OCI-M1 (cell line): Measurements from ENCODE around the gene ITGB2.

ENCODE experiments used
- DNase-seq: peaks from one replicate; lab custom pipeline; 2025; lab: John Stamatoyannopoulos, UW

The ITGB2 gene

DNA sequence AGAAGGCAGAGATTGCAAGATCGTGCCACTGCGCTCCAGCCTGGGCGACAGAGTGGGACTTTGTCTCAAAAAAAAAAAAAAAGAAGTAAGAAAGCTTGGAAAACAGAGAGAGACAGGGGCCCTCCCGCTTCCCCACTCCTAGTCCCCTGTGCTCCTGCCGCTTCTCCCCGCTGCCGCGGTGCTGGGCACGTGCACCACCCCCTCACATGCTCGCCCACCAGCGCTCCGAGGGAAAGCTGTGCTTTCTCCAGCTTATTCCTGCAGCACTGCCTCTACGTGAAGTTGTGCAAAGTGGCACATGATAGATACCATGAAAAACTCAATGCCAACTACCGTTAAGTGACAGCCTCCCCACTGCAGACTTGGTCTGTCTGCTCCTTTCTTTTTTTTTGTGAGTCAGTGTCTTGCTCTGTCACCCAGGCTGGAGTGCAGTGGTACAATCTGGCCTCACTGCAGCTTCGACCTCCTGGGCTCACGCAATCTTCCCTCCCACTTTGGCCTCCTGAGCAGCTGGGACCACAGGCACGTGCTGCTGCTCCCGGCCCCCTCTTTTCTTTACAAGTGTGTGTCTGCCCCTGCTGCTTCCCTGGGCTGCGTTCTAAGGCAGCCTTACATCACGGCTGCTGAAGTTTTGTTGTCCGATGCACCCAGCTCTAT lies 34.6 kb upstream of the ITGB2 start:
- no peak for DNase-seq

DNA sequence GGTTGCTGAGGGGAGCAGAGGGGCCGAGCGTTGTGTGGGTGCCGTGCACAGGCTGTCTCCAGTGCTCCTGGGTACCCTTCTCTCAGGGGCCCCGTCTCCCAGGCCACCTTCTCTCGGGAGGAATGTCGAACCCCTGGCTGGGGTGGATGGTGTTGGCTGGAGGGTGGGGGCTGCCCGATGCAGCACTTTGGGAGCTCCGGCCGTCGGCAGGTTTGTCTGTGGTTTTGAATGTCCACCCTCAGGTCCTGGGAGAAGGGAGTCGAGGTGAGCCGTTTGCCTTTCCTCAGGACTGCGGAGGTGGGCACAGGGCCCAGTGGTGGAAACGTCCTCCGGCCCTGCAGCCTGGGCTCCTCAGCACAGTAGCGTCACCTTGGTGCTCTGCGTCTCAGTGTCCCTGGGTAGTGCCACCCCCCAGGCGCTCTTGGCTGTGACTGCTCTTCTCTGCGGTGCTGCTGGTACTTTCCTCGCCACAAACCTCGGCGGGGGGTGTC lies 33.6 kb upstream of the ITGB2 start:
- DNase-seq, result no peak

DNA sequence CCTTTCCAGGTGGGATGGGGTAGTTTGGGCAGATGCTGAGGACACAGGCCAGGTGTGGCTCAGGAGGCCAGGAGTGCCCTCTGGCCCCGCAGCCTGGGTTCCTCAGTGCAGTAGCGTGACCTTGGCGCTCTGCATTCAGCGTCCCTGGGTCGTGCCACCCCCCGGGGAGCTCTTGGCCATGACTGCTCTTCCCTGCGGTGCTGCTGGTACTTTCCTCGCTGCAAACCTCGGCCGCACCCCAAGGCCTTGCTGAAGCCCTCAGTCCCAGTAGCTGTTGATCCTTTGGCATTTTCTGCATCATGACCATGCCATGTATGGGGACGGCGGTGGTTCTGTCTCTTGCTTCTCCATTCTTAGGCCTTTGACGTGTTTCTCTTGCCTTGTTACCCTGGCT lies 32.9 kb upstream of the ITGB2 start:
- DNase-seq, result no peak

DNA sequence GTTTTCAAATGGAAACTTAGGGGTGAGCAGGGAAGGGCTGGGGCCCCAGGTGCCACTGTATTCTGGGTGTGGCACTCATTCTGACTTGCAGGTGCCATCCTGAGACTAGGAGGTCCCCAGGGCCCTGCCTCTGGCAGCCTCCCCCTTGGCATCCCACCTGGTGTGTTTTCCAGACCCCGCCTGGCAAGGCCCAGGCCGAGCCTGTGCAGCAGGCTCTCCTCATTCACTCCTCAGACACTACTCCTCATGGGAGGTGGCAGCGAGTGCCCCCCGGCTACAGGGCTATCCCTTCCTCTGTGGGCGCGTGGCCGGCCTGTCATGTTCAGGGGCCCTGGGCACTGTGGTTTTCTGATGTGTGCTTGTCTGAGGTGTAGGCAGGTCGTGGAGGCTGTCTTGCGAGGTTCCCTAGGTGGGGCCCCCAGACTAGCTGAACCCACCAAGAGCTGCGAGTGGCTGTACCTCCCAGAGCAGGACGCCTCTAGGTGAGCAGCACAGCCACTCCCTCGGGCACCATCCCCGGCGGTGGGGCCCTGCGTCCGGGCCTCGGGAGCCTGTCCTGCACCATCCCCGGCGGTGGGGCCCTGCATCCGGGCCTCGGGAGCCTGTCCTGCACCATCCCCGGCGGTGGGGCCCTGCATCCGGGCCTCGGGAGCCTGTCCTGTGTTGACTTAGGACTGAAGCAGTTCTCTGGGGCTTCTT lies 32.4 kb upstream of the ITGB2 start:
- no peak for DNase-seq

DNA sequence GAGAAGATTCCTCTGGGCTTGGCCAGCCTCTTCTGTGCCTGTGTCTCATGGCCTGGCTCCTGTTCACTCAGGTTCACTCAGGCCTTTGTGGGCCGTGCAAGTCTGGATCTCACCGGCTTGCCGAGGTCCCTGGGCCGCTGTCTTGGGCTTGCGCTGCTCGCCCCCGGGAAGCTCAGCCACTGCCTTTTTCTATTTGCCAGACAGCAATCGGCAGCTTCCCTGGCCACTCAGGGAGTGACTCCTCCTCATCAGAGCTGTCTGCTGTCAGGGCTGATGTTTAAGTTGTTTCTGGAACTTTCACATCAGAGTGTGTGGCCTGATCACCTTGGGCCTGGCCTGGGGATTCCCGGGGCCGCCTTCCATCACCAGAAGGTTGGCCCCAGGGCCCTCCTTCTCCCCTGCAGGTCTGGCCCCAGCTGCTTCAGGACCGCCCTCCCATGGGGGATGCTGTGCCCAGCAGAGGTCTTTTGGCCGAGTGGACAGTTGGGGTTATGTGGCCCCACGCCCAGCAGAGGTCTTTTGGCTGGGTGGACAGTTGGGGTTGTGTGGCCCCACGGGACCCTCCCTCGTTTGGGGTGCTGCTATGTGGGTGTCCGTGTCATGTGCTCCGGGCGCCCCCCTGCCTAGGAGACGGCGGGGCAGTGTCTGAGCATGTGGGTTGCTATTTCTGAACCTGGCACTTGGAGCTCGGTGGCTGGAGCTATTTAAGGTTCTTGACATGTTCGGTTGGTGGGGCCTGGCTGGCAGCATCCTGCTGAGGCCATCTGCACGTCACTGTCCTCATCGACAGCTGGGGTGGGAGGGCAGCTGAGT lies 31.6 kb upstream of the ITGB2 start:
- DNase-seq, result no peak

DNA sequence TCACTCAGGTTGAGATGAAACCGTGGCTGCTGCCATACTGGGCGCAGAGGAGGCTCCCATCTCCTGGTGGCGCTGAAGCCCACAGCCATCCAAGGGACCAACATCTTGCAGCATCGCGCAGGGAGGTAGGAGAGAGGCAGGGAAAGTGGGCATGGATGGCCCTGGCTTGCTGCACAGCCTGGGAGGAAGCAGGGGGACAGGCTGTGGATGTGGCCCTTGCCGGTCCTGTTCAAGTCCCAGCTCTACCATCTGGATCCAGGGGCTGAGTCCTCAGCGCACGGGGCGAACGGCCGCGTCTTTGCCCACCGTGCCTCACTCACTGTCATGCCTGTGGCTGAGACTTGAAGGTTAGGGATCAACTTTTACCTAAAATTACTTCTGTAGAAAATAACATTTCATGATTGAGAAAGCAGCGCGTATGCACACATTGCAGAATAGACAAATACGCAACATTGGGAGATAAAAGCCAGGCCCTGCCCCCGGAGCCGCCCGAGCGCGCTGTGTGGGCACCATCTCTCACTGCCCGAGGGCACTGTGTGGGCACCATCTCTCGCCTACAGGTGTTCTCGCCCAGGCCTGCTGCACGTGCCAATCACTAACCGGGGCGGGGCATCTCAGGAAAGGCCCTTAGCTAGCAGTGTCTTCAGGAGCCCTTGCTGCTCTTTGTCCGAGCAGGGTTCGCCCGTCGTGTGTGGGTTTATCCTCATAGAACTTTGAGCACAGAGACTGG lies 30.7 kb upstream of the ITGB2 start:
- DNase-seq, result no peak

DNA sequence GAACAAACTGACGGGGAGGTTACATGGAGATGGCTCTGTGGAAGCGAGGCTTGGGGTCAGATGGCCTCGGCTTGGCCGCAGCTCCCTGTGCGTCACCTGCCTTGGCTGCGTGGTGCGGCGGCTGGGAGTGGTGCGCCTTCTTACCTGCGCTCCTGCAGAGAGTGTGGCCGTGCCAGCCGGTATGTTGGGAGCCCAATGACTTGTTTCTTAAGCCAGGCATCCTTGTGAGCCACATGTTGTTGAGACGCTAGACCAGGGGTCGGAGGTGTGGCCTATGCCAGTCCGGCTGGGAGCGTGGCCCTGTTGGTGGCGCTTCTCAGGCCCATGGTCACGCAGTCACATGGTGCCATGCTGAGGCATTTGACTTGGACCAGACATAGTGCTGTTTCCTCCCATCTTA lies 29.7 kb upstream of the ITGB2 start:
- no peak for DNase-seq

DNA sequence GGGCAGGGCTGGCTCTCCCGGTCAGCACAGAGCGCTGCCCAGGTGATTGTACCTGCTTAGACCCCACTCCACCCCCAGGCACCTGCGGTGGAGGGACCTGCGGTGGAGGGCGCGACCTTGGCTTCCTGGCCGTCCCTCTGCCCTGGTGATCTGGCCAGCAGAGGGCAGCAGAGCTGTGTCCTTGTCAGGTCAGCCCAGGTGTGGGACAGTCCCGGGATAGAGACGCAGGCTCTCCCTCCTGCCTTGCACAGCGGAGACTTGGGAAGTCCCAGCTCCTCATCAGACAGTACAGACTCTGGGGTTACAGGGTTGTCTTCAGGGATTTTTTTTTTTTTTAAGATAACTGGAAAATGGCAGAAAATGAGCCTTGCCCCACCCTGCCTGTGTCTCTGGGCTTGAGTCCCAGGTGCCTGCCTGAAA lies 29.1 kb upstream of the ITGB2 start:
- peak; percentile 81 for DNase-seq

DNA sequence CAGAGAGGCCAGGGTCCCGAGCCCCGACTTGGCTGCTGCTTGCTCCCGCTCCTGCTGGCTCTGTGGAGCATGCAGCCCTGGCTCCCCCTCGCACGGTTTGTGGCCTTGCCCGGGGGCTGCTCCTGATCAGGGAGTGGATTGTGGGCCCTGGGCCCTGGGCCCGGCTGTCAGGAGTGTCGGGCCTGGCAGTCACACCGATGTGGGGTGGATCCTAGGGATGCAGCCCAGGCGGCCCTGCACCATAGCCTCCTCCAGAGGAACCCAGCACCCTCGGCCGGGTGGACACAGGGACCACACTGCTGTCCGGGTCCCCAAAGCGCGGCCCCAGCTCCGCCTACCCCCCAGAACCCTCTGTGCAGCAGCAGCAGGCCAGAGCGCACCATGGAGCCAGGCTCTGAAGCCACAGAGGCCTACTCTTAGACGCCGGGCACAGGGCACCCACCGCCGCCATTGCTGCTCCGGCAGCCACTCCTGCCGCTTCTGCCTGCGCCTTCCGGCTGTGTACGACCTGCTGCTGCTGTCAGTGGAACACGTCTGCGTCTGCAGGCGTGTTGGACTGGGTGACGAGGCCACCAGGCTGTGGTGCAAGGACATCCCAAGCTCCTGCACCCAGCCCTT lies 28.6 kb upstream of the ITGB2 start:
- DNase-seq, result no peak

DNA sequence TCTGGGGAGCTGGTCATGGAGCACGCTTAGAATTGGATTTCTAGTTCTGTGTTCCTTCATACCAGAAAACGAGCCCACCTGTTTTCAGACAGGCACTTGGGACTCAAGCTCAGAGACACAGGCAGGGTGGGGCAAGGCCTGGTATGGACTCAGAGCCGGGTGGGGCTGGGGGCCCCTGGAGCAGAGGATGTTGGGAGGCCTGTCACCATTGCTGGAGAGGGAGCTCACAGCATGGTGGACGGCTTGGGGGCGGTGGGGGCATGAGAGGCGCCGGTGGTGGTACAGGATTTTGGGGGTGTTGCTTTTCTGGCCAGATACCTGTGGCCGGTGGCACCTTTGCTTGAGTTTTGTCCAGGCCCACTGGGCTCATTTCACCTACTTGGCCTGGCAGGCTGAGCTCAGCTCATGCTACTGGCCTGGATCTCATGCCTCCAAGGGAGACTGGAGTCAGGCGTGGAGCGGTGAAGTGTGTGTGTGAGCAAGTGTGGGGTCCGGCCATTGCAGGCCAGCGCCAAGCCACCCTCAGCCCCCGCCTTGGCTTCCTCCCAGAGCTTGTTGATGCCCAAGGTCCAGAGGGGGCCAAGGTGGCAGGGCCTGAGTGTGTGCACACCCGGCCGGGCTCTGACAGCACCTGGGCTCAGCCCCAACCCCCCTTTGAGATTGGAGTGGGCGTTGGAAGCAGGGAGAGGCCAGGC lies 27.9 kb upstream of the ITGB2 start:
- DNase-seq, result no peak

DNA sequence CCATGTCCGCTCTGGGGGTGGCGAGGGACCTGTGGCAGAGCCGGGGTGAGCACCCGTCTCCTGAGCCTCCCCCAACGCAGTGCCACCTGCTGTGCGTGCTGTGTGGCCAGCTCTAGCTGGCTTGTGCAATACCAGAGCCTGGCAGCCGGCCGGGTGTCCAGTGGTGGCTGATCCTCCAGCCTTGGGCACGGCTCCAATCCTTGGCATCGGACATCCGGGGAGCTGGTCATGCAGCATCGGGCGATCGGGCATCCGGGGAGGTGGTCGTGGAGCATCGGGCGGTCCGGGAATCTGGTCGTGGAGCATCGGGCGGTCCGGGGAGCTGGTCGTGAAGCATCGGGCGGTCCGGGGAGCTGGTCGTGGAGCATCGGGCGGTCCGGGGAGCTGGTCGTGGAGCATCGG lies 27.2 kb upstream of the ITGB2 start:
- no peak for DNase-seq

DNA sequence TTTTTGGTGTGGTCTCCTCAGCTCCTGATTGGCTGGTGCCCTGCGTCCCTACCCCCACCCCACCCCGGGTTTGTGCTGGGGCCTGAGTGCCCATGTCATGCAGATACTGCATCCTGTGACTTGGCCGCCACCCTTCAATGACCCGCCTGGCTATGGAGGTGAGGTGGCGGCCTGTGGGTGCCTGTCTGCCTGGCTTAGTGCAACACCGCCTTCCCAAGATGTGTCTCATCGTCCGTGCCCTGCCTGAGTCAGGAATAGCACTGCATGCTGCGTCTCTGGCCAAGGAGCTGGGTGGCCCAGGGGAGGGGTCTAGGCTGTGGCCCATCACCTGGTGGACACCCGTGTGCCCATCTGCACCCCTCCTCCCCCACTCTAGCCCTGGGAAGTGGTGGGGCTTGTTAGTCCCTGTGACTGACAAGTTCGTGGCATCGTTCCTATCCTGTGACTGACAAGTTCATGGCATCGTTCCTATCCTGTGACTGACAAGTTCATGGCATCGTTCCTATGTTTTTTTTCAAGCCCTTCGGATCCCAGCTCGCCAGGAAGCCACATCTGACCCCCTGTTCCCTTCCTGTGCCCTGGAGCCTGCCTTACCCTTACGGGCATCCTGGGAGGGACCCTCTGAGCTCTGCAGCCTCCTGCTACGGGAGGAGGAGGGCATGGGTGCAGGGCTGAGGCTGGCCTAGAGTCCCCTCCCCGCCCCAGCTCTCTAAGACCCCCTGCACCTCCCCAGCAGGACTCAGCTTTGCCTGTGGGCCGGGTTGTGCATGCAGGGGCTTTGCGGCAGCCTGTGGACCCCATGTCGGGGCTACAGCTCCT lies 26.6 kb upstream of the ITGB2 start:
- no peak for DNase-seq

DNA sequence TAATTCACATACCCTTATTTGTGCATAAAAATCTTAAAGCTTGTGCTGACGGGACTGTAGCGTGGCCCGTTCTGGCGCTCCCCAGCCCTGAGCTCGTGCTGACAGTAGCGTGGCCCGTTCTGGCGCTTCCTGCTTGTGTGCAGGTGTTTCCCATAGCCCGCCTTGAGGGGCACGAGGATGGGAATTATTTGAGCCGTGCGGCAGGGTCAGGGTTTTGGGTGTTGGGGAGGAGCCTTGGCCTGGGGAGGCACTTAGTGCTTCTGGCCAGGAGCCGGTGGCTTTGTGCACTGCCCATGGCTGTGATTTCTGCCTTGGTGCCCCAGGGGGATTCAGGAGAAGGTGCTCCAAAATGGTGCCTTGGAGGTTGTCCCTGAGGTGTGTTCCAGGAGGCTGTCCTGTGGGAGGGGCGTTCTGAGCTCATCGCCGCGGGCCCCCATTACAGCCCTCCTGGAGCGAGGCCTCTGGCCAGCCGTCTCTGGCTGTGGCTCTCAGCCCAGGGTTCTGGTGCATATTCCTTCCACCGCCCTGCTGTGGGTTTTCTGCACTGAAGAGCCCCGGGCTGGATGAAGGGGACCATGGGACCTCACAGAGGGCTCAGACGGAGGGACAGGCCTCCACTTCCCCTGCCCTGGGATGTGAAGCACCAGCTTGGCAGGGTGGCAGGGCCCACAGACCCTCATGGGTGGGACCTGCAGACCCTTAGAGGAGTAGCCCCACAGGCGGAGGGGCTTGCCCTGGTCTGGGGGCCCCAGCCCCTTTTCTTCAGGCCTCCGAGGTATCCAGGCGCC lies 25.7 kb upstream of the ITGB2 start:
- no peak for DNase-seq

DNA sequence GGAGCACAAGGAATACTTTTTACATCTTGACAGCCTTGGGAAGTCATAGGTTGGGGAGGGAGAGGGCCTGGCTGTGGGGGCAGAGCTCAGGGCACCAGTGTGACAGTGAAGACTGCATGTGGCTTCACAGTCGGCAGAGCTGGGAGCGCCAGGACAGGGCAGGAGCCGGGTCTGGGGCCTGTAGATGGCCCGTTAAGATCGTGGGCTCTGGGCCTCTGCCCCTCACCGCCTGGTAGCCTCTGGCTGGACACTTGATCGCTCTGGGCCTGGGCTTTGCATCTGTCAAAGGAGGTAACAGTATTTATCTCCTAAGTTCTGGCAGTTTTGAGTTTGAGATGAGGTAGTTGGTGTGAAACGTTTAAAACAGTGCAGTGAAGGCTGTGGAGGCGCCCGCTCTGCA lies 23.9 kb upstream of the ITGB2 start:
- DNase-seq, result no peak

DNA sequence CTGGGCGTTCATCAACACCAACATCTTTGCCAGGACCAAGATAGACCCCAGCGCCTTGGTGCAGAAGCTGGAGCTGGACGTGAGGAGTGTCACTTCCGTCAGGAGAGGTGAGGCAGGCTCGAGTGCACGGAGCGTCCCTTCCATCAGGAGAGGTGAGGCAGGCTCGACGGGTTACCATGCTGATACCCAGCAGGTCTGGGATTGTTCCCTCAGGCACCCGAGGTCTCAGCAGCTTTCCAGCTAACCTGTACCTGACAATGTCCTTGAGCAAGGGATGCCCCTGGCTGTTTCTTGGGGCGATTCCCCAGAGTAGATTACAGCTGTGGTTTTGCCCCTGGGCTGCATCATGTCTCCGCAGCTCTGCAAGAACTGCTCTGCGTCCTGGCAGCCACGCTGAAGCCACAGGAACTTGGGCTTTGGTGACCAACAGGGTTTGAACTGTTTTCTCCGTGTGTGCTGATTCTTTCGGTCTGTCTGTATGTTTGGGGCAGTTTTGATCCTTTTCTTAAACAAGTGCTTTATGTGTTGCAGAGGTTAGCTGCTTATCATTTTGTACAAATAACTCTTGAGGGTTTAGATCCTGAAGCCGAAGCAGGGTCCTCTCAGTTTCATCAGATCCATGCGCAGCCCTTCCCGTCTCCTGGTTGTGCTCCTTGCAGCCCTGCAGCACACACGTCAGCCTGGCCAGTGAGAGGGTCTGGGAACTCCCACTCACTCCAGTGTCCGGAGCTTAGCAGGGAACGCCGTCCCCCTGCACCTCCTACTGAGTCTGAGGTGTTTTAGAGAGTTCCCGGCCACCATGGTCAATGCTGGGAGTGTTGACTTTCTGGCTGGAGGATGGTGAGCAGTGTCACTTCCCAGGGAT lies 23.2 kb upstream of the ITGB2 start:
- DNase-seq, result no peak

DNA sequence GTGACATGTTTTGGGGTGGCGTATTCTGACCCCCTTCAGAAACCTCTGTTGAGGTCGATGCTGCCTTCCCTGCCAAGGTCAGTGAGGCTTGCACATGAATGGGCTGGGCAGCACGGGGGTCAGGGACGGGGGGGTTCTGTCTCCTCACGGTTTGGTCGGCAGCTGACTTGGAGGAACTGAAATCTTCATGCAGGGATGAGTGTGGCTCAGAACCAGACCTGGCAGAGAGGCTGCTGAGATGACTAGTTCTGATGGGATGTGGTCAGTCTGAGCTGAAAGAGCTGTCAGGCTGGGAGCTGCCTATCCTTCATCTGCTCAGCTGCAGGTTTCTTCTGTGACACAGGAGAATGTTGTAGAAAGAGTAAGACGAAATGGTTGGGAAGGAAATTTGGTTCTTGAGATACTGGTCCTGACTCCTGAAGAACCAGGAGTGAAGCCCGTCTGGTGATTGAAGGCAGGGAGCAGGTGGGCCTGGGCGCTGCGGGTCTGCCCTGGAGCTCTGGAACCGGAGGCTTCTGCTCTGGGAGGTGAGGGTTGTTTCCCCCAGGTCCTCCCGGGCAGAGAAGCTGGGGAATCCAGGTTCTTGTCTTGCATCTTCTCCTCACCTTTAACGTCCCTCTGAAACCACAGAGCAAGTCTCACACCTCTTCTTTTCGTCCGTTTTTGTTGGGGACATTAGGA lies 22.4 kb upstream of the ITGB2 start:
- no peak for DNase-seq

DNA sequence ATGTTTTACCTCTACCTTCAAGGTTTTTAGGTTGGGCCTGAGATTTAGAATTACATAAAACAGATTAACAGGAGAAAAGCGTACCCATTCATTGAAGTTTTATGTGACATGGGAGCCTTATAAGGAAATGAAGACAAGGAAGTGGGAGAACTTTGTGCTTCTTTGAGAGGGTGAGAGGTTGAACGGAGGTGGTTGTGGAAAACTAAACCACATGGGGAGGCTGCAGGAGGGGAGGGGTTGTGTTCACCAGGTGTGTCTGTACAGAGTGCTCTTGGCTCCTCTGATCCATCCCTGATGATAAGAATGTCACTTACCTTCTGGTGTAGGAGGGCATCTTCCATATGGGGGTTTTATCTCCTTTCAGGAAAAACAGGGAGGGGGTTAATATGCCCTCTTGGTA lies 21.9 kb upstream of the ITGB2 start:
- no peak for DNase-seq

DNA sequence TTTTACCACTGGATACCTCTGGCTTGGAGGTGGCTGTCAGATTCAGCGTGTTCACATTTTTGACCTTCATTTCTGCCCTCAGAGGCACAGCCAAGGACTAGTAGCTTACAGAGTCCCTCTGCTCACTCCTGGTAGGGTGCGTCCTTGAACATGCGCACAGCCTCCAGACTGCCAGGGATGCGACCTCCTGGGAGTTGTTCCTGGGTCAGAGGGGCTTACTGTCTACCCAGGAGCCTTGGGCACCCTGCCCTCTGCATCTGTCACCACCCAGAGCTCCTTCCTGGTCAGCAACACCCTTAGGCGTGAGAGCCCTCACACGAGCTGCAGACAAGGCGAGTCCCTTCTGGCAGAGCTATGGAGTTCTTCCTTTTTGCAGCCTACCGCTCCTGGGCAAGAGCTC lies 20.9 kb upstream of the ITGB2 start:
- DNase-seq, result no peak
